H1 (cell line): ENCODE measurements around the gene TRAPPC2L. TPM values are rescaled to one million over a fixed set of nuclear protein-coding genes. Genes with fewer than 3 reads are reported as not detected.

Experiments
- CTCF ChIA-PET: fragments of 300-600 bp; sonication (Branson Sonifier 250); formaldehyde crosslinking; loops from one replicate; lab custom pipeline; 2021; ENCODE audit not compliant: partially characterized antibody; lab: Charles Lee
- POLR2A ChIA-PET: fragments of 300-600 bp; sonication (Branson Sonifier 250); formaldehyde crosslinking; loops from one replicate; lab custom pipeline; 2021; ENCODE audit warnings: inconsistent platforms; ENCODE audit not compliant: partially characterized antibody; lab: Charles Lee
- DNase-seq, 2 experiments: peaks; one replicate each; pipeline versions ENCODE4 v3.0.0 to v3.0.0-alpha.2; 2010 to 2022; ENCODE audit warnings: low spot score in 2 of 2, low read depth in 1 of 2, mixed read lengths in 1 of 2
- FAIRE-seq: peaks from 2 replicates; lab custom pipeline; 2011; peaks lifted over from hg19 to GRCh38; lab: Jason Lieb, UNC
- H2AFZ ChIP-seq: 2 replicates; pipeline ENCODE4 v1.8.1; 2012; ENCODE audit warnings: low read length, inconsistent platforms
- H2AK5ac ChIP-seq: 2 replicates; pipeline ENCODE4 v1.6.1; 2013; ENCODE audit warnings: low read depth, low read length
- H2BK120ac ChIP-seq: replicated peaks from 2 replicates; pipeline ENCODE3; 2013; ENCODE audit warnings: low read depth, low read length, inconsistent platforms
- H2BK12ac ChIP-seq: 2 replicates; pipeline ENCODE4 v1.6.1; 2013; ENCODE audit warnings: low read depth, low read length
- H2BK15ac ChIP-seq: 2 replicates; pipeline ENCODE4 v1.6.1; 2013; ENCODE audit warnings: low read length
- H2BK20ac ChIP-seq: 2 replicates; pipeline ENCODE4 v1.6.1; 2013; ENCODE audit warnings: low read length
- H2BK5ac ChIP-seq: 2 replicates; pipeline ENCODE4 v1.6.1; 2013; ENCODE audit warnings: low read depth, low read length
- H3K14ac ChIP-seq: 2 replicates; pipeline ENCODE4 v1.6.1; 2013; ENCODE audit warnings: inconsistent platforms; ENCODE audit not compliant: insufficient read length
- H3K18ac ChIP-seq: 2 replicates; pipeline ENCODE4 v1.6.1; 2013; ENCODE audit warnings: low read length; ENCODE audit errors: extremely low read depth
- H3K23ac ChIP-seq: 2 replicates; pipeline ENCODE4 v1.6.1; 2013; ENCODE audit warnings: inconsistent platforms; ENCODE audit not compliant: insufficient read length
- H3K23me2 ChIP-seq: 2 replicates; pipeline ENCODE4 v1.6.1; 2013; ENCODE audit warnings: low read depth, low read length
- H3K27ac ChIP-seq: 2 replicates; pipeline ENCODE4 v1.6.1; 2011; ENCODE audit warnings: low read depth, low read length, inconsistent platforms
- H3K27me3 ChIP-seq, 4 experiments: replicated peaks in 1 of 4; 1 replicate in 1 of 4; 2 replicates in 3 of 4; pipeline versions ENCODE4 v1.6.1 to v1.8.1; 2011 to 2013; ENCODE audit warnings: low read length in 3 of 4, mild to moderate bottlenecking in 3 of 4, inconsistent platforms in 2 of 4, mixed read lengths in 2 of 4, moderate library complexity in 1 of 4; ENCODE audit not compliant: control insufficient read depth in 3 of 4, insufficient read depth in 3 of 4; ENCODE audit errors: extremely low read depth in 1 of 4
- H3K36me3 ChIP-seq, 4 experiments: 2 replicates each; pipeline versions ENCODE4 v1.6.1 to v1.8.1; 2011 to 2013; ENCODE audit warnings: mild to moderate bottlenecking in 4 of 4, low read length in 3 of 4, moderate library complexity in 2 of 4, control low read depth in 1 of 4, inconsistent platforms in 1 of 4; ENCODE audit not compliant: insufficient read depth in 4 of 4, control insufficient read depth in 2 of 4
- H3K4ac ChIP-seq: replicated peaks from 2 replicates; pipeline ENCODE3; 2013; ENCODE audit warnings: low read length, low read depth, mixed read lengths, inconsistent platforms; ENCODE audit not compliant: insufficient read length
- H3K4me1 ChIP-seq, 4 experiments: replicated peaks in 1 of 4; 1 replicate in 1 of 4; 2 replicates in 3 of 4; pipeline versions ENCODE4 v1.6.1 to v1.8.1; 2011 to 2013; ENCODE audit warnings: low read length in 3 of 4, inconsistent platforms in 2 of 4, mixed read lengths in 1 of 4; ENCODE audit not compliant: insufficient read depth in 4 of 4, control insufficient read depth in 3 of 4
- H3K4me2 ChIP-seq, 2 experiments: 2 replicates each; pipeline versions ENCODE4 v1.6.1 to v1.8.1; 2011 to 2013; ENCODE audit warnings: low read depth in 2 of 2, low read length in 2 of 2, control low read depth in 1 of 2, inconsistent platforms in 1 of 2, mild to moderate bottlenecking in 1 of 2; ENCODE audit not compliant: insufficient read depth in 1 of 2
- H3K4me3 ChIP-seq, 4 experiments: fragments of 200-600, 300-600 bp in 1 of 4; sonication (generic), shearing (Covaris generic), sonication (Bioruptor Twin) in 1 of 4; 2 replicates each; pipeline versions ENCODE4 v1.5.1 to v1.8.1; 2011 to 2016; ENCODE audit warnings: low read length in 4 of 4, low read depth in 3 of 4, control low read depth in 2 of 4, inconsistent platforms in 2 of 4, mild to moderate bottlenecking in 2 of 4, mixed read lengths in 1 of 4, moderate library complexity in 1 of 4; ENCODE audit not compliant: insufficient read depth in 2 of 4; ENCODE audit errors: extremely low read depth in 1 of 4
- H3K56ac ChIP-seq: replicated peaks from 2 replicates; pipeline ENCODE3; 2013; ENCODE audit warnings: low read depth, mild to moderate bottlenecking, mixed read lengths, low read length, inconsistent platforms; ENCODE audit not compliant: insufficient read length
- H3K79me1 ChIP-seq: 2 replicates; pipeline ENCODE4 v1.6.1; 2013; ENCODE audit warnings: low read depth, low read length, control low read depth
- H3K79me2 ChIP-seq, 2 experiments: 2 replicates each; pipeline versions ENCODE4 v1.6.1 to v1.8.1; 2012 to 2013; ENCODE audit warnings: low read length in 2 of 2, mild to moderate bottlenecking in 2 of 2, inconsistent platforms in 1 of 2; ENCODE audit not compliant: insufficient read depth in 2 of 2, control insufficient read depth in 1 of 2
- H3K9ac ChIP-seq, 4 experiments: replicated peaks in 1 of 4; 1 replicate in 1 of 4; 2 replicates in 3 of 4; pipeline versions ENCODE4 v1.6.1 to v1.8.1; 2011 to 2013; ENCODE audit warnings: low read depth in 3 of 4, low read length in 3 of 4, control low read depth in 2 of 4, mild to moderate bottlenecking in 2 of 4, moderate library complexity in 2 of 4, inconsistent platforms in 1 of 4; ENCODE audit errors: extremely low read depth in 1 of 4
- H3K9me3 ChIP-seq, 2 experiments: 2 replicates each; pipeline versions ENCODE4 v1.6.1 to v1.8.1; 2012 to 2013; ENCODE audit warnings: mild to moderate bottlenecking in 2 of 2, moderate library complexity in 2 of 2, control low read depth in 1 of 2, inconsistent platforms in 1 of 2, low read depth in 1 of 2, low read length in 1 of 2, mixed read lengths in 1 of 2; ENCODE audit not compliant: insufficient read depth in 2 of 2
- H4K20me1 ChIP-seq, 2 experiments: replicated peaks in 1 of 2; 2 replicates each; pipeline versions ENCODE3 to v1.8.1; 2011 to 2013; ENCODE audit warnings: inconsistent platforms in 2 of 2, low read length in 2 of 2, mild to moderate bottlenecking in 1 of 2; ENCODE audit not compliant: insufficient read depth in 2 of 2, control insufficient read depth in 1 of 2
- H4K5ac ChIP-seq: 2 replicates; pipeline ENCODE4 v1.6.1; 2013; ENCODE audit warnings: low read length, low read depth, mixed read lengths, inconsistent platforms; ENCODE audit not compliant: insufficient read length
- H4K8ac ChIP-seq: 2 replicates; pipeline ENCODE4 v1.8.0; 2013; ENCODE audit warnings: mild to moderate bottlenecking, moderate library complexity, low read length, inconsistent platforms; ENCODE audit not compliant: insufficient read depth; ENCODE audit errors: extremely low read depth
- H4K91ac ChIP-seq: replicated peaks from 2 replicates; pipeline ENCODE3; 2013; ENCODE audit warnings: low read length, mixed read lengths, inconsistent platforms; ENCODE audit not compliant: insufficient read length
- ATF2 ChIP-seq: IDR thresholded peaks from 2 replicates; pipeline ENCODE4 v1.6.1; 2012; ENCODE audit warnings: low read length, inconsistent platforms
- BACH1 ChIP-seq: IDR thresholded peaks from 2 replicates; pipeline ENCODE4 v1.6.1; 2012; ENCODE audit warnings: low read length, improper control_type of control experiment
- FOSL1 ChIP-seq: IDR thresholded peaks from 2 replicates; pipeline ENCODE4 v1.6.1; 2011; ENCODE audit warnings: mild to moderate bottlenecking, low read depth, low read length, moderate library complexity; ENCODE audit not compliant: insufficient read depth
- HDAC6 ChIP-seq: IDR thresholded peaks from one replicate; pipeline ENCODE4 v1.7.1; 2012; ENCODE audit warnings: low read depth, mild to moderate bottlenecking, inconsistent platforms, low read length, moderate library complexity
- POLR2AphosphoS5 ChIP-seq: IDR thresholded peaks from 2 replicates; pipeline ENCODE4 v1.6.1; 2011; ENCODE audit warnings: low read depth, low read length
- RFX5 ChIP-seq: IDR thresholded peaks from 2 replicates; pipeline ENCODE4 v1.6.1; 2011; ENCODE audit warnings: low read depth, low read length, improper control_type of control experiment, borderline replicate concordance
- RXRA ChIP-seq: IDR thresholded peaks from 2 replicates; pipeline ENCODE4 v1.6.1; 2011; ENCODE audit warnings: low read depth, mild to moderate bottlenecking, low read length, moderate library complexity; ENCODE audit not compliant: insufficient read depth
- SIRT6 ChIP-seq: IDR thresholded peaks from one replicate; pipeline ENCODE4 v1.7.1; 2012; ENCODE audit warnings: low read length, inconsistent platforms
- TBP ChIP-seq: IDR thresholded peaks from 2 replicates; pipeline ENCODE4 v1.6.1; 2011; ENCODE audit warnings: low read depth, low read length, improper control_type of control experiment
- TEAD4 ChIP-seq: IDR thresholded peaks from 2 replicates; pipeline ENCODE4 v1.6.1; 2012; ENCODE audit warnings: low read depth, low read length, inconsistent platforms, mixed read lengths
- WGBS, 2 experiments: shearing (Covaris generic) in 1 of 2; methylation state at CpG; one replicate each; pipeline versions ENCODE4 v1.1.6 to v1.1.7; 2013 to 2015; ENCODE audit warnings: low lambda C conversion rate in 2 of 2, mixed read lengths in 2 of 2, inconsistent platforms in 1 of 2, low coverage in 1 of 2, missing lambda C conversion rate in 1 of 2; ENCODE audit not compliant: insufficient replicate concordance in 2 of 2, insufficient coverage in 1 of 2, insufficient read length in 1 of 2; ENCODE audit errors: extremely low coverage in 1 of 2, missing lambda C conversion rate in 1 of 2; 5-methylcytosine and 5-hydroxymethylcytosine counted together
- polyA plus RNA-seq, 7 experiments: library from polyadenylated mRNA; depleted of rRNA in 3 of 7; stranded (reverse) in 5 of 7; unstranded in 2 of 7; fragments of >200 nt in 5 of 7; fragments of 200-250 nt in 2 of 7; gene quantifications; 1 replicate in 5 of 7; 2 replicates in 1 of 7; 4 replicates in 1 of 7; pipeline versions ENCODE4 v1.2.1 to v1.2.3, GENCODE V29; 2011 to 2013; ENCODE audit warnings: missing spikeins in 2 of 7, mixed read lengths in 2 of 7
- total RNA-seq: library from RNA; stranded (reverse); fragmentation: NEBNext Ultra II Directional; extraction: Animal tissue kit (Norgen Biotek cat#: 25700); gene quantifications from 2 replicates; pipeline ENCODE4 v1.2.1, GENCODE V29; 2021

Gene TRAPPC2L
- total and polyA plus RNA-seq, 2 of the 8 experiments (the other 6 are each of a cell fraction or from before 2014, with no cell fraction given) = 98.7 to 133 TPM

GRCh38 chr16:88896238-88897070 is 39.5 kb downstream of the TRAPPC2L start:
- FAIRE-seq = no peak
- no peak for TF ChIP-seq FOSL1
- TF ChIP-seq TBP = no peak
- TF ChIP-seq TEAD4 = no peak
- TF ChIP-seq RXRA = no peak
- no peak for TF ChIP-seq SIRT6
- no peak for TF ChIP-seq RFX5
- TF ChIP-seq ATF2 = no peak
- TF ChIP-seq HDAC6 = no peak
- no peak for TF ChIP-seq POLR2AphosphoS5
- no peak for TF ChIP-seq BACH1

More at GRCh38 chr16:88896238-88897070, 39.5 kb downstream of the TRAPPC2L start:
- Histone ChIP-seq H3K18ac (no peak overlapping the region), H2BK20ac (no peak overlapping the region), H3K36me3 (no peaks in the 10 kb centered on the region), H3K4me2 (no peak overlapping the region), H3K79me2 (no peaks in the 10 kb centered on the region), H3K56ac (no peak overlapping the region), H3K23ac (no peak overlapping the region), H3K4me3 (no peak overlapping the region), H4K5ac (no peak overlapping the region), H3K9ac (no peak overlapping the region; a peak in 1 of 7 replicates), H3K4me1 (no peaks in the 10 kb centered on the region), H2BK120ac (no peak overlapping the region), H3K27me3 (no peaks in the 10 kb centered on the region), H2AFZ (no peak overlapping the region), H3K9me3 (no peaks in the 10 kb centered on the region), H2AK5ac (no peak overlapping the region), H4K91ac (no peak overlapping the region), H3K14ac (no peak overlapping the region), H3K79me1 (no peaks in the 10 kb centered on the region), H3K23me2 (no peaks in the 10 kb centered on the region), H2BK12ac (no peak overlapping the region), H4K8ac (peak overlapping the region; percentile 79), H4K20me1 (no peaks in the 10 kb centered on the region), H3K4ac (no peak overlapping the region), H3K27ac (no peak overlapping the region), H2BK15ac (no peak overlapping the region), H2BK5ac (no peak overlapping the region; the same call in 1 of the 2 replicates)
- ChIA-PET POLR2A (no interaction called here), CTCF (interaction anchor here (1.1 to 2.0 kb wide), 2 partner anchors 22 to 39 kb away, joined by 3 to 10 read pairs; partner anchors contain the start of genes GALNS and TRAPPC2L)
- no peak for DNase-seq
- WGBS, 2 experiments = 88% methylated on average over 41 of the region's 57 CpGs; no CpG with 5 or more reads in 1 of the 2 experiments
